ENCODE measurements around the gene EPHA10. TPM values are rescaled to one million over a fixed set of nuclear protein-coding genes. Genes with fewer than 3 reads are reported as not detected.

EPHA10 gene
- polyA plus RNA-seq, 2 of the 4 experiments (the other 2 are of a cell fraction): 0.35 to 0.53 TPM

GRCh38 chr1:37730376-37730775 lies 34.5 kb downstream of the EPHA10 start:
- no peak for TF ChIP-seq ESRRA (IDR thresholded peaks at IDR 0.05; ENCODE audit: borderline replicate concordance, low read length)
- TF ChIP-seq BHLHE40 (IDR thresholded peaks at IDR 0.05; ENCODE audit: low read depth, low read length): no peak
- TF ChIP-seq KDM5A (IDR thresholded peaks at IDR 0.05): no peak
- TF ChIP-seq HOXB5 (CRISPR knock-in tag; IDR thresholded peaks at IDR 0.05): no peak
- TF ChIP-seq NR3C1 (IDR thresholded peaks at IDR 0.05): no peak
- TF ChIP-seq RAD21 (conservative IDR thresholded peaks at IDR 0.05 in 1 of 2, IDR thresholded peaks at IDR 0.05 in 1 of 2): no peak
- TF ChIP-seq FOXS1 (CRISPR knock-in tag; IDR thresholded peaks at IDR 0.05): no peak
- TF ChIP-seq RFX5 (IDR thresholded peaks at IDR 0.05): no peak
- TF ChIP-seq GATA3 (IDR thresholded peaks at IDR 0.05; ENCODE audit: borderline replicate concordance): no peak
- no peak for TF ChIP-seq RCOR1 (IDR thresholded peaks at IDR 0.05; ENCODE audit: low read depth, low read length)
- no peak for TF ChIP-seq HOXB13 (CRISPR knock-in tag; IDR thresholded peaks at IDR 0.05; ENCODE audit: low read depth)
- TF ChIP-seq RNF2 (IDR thresholded peaks at IDR 0.05; ENCODE audit: borderline replicate concordance, low read depth): no peak
- TF ChIP-seq PBX3 (IDR thresholded peaks at IDR 0.05): no peak
- no peak for TF ChIP-seq RARB (CRISPR knock-in tag; IDR thresholded peaks at IDR 0.05)
- TF ChIP-seq MYC (IDR thresholded peaks at IDR 0.05; ENCODE audit: borderline replicate concordance, low read length): no peak
- TF ChIP-seq TP53 (CRISPR knock-in tag; IDR thresholded peaks at IDR 0.05): no peak
- no peak overlapping the region for H3K4me3 ChIP-seq
- ChIA-PET CTCF (no interaction called here), POLR2A (no interaction called here)
- no peak for ATAC-seq
- H3K4me2 ChIP-seq: no peak overlapping the region
- DNase-seq (ENCODE audit: low read depth in 1 of 2, low spot score in 1 of 2): no peak
- H3K4me1 ChIP-seq: peaks cover 4% of the 10 kb centered on the region; the same call in 1 of the 3 replicates
- no peaks in the 10 kb centered on the region for H3K9me3 ChIP-seq
- 92% methylated on average over 5 of the region's 5 CpGs for WGBS (ENCODE audit: missing lambda C conversion rate)
- no peak overlapping the region for H3K27ac ChIP-seq
- no peak for FAIRE-seq

DNA sequence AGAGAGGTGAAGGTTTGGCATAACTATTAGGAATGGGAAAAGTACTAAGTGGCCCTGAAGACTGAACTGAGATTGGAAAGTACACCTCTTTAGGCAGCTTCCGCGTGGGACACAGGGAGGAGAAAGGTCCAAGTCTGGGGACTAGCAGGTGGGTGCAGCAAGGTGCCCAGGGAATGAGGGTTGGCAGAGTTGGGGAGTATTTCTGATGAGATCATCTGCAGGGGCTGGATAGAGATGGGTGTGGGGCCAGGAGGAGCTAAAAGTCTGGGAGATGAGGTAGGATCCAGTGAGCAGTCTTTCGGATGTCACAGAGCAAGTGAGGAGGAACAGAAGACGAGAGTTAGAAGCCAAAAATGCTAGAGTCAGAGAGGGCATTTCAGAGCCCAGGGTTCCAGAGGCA lies 36.5 kb downstream of the EPHA10 start:
- ChIA-PET POLR2A (no interaction called here), CTCF (interaction anchor here (1.3 to 1.6 kb wide), 2 partner anchors 15 to 45 kb away, joined by 3 read pairs; no protein-coding TSS in a partner anchor)
- Histone ChIP-seq H3K4me3 (no peak overlapping the region), H3K9me3 (no peaks in the 10 kb centered on the region), H3K4me2 (no peak overlapping the region), H3K4me1 (peaks cover 4% of the 10 kb centered on the region; the same call in 1 of the 3 replicates), H3K27ac (no peak overlapping the region)
- WGBS (ENCODE audit: missing lambda C conversion rate): 75% methylated on average over 4 of the region's 4 CpGs
- DNase-seq (ENCODE audit: low read depth in 1 of 2, low spot score in 1 of 2) (no peak), ATAC-seq (no peak), FAIRE-seq (no peak)
- TF ChIP-seq JUN (IDR thresholded peaks at IDR 0.05) (no peak), ZFP36 (IDR thresholded peaks at IDR 0.05; ENCODE audit: borderline replicate concordance, partially characterized antibody) (no peak), ESRRA (IDR thresholded peaks at IDR 0.05; ENCODE audit: borderline replicate concordance, low read length) (no peak), RARB (CRISPR knock-in tag; IDR thresholded peaks at IDR 0.05) (no peak), CEBPB (IDR thresholded peaks at IDR 0.05) (no peak), FOXS1 (CRISPR knock-in tag; IDR thresholded peaks at IDR 0.05) (no peak), POLR2AphosphoS2 (conservative IDR thresholded peaks at IDR 0.05; ENCODE audit: low read length) (no peak), HOXB13 (CRISPR knock-in tag; IDR thresholded peaks at IDR 0.05; ENCODE audit: low read depth) (no peak), ATOH8 (CRISPR knock-in tag; IDR thresholded peaks at IDR 0.05; ENCODE audit: low read depth) (no peak), MAX (IDR thresholded peaks at IDR 0.05) (no peak), ZNF302 (CRISPR knock-in tag; IDR thresholded peaks at IDR 0.05) (no peak)
